Fibroblast of peridontal ligament (primary cell): Measurements from ENCODE around the gene AHRR.
"Not testable (repeated sequence)": the region's sequence is repeated elsewhere in the genome, so short reads cannot be mapped to it uniquely, and the experiment has no call there.

Experiments
- DNase-seq: peaks from one replicate; pipeline ENCODE4 v3.0.0-alpha.2; 2010; ENCODE audit errors: extremely low read depth

Gene AHRR

GRCh38 chr5:395921-396530 lies 74.5 kb downstream of the AHRR start:
- DNase-seq, result no peak

DNA sequence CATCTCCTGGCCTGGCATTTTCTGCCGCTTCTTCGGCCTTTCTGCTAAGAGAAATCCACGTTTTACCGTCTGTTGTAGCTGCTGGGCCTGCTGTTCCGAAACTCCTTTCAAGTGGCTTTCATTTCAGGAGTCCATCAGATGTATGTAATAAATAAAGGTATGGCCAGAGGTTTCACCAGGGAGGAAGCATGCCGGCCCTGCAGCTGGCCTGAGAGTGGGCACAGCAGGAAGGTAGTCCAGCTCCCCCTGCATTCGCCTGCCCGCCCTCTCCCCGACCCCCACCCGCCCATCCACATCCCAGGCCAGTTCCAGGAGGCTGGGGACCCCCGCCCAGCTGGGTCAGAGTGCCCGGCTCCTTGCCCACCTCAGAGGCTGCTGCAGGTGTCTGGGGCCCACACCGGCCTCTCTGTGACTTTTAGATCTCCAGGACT lies 75.0 kb downstream of the AHRR start:
- no peak for DNase-seq

DNA sequence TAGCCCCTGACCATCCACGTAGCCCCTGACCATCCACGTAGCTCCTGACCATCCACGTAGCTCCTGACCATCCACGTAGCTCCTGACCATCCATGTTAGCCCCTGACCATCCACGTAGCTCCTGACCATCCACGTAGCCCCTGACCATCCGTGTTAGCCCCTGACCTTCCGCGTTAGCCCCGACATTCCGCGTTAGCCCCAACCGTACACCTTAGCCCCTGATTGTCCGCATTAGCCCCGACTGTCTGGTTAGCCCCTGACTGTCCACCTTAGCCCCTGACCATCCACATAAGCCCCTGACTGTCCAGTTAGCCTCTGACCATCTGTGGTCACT lies 76.6 kb downstream of the AHRR start:
- not testable (repeated sequence) for DNase-seq

GRCh38 chr5:398475-399295 lies 77.2 kb downstream of the AHRR start:
- no peak for DNase-seq

DNA sequence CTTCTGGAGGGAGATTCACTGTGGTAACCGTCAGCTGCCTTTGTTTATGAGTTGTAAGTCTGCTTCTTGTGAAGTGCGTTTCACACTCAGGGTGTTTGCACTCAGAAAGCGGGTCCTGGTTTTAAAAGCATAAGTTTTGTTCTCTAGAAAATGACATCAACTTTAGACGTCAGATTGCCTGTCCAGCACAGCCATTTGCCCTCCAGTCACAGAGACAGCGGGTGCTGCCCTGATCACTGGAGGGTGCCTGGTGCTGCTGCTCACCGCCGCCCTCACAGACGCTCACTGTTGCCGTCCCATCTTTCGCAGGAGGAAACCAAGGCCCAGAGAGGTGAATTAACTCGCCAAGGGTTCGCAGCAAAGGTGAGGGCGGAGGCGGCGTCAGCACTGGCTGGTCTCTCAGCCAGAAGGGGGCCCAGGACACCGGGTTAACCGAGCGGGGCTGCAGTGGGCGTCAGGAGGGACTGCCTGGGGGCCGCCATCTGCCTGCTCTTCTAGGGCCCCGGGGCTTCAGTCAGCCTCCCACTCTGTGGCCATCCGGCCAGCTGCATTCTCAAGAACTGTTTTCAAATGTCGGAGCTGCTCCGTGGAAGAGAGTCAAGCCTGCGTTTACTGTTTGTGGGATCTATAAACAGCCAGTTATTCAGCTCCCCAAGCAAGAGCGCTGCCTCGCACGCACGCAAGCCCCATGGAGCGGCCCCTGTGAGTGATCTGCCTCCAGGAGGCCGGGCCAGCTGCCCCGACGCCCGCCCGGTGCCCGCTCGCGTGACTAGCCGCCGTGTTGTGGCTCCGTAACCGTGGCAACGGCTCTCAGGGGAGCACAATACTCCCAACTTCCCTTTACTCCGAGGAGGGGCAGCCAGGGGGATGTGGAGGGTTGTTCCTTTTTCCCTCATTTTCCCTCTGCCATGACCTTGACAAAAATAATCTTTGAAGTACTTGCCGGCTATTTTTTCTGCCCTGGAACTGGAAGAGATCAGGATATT lies 78.1 kb downstream of the AHRR start:
- DNase-seq, result peak; percentile 98

- DNase-seq, result peak; percentile 98
These were observed 79.0 kb downstream of the AHRR start for GRCh38 chr5:400282-401145.

GRCh38 chr5:401146-402034 lies 79.9 kb downstream of the AHRR start:
- no peak for DNase-seq

DNA sequence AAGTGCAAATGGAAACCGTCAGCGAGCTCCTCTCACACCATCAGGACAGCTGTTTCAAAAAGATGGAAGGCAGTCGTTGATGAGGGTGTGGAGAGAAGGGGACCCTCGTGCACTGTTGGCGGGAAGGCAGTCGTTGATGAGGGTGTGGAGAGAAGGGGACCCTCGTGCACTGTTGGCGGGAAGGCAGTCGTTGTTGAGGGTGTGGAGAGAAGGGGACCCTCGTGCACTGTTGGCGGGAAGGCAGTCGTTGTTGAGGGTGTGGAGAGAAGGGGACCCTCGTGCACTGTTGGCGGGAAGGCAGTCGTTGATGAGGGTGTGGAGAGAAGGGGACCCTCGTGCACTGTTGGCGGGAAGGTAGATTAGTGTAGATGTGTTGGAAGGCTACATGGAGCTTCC lies 80.7 kb downstream of the AHRR start:
- DNase-seq, result not testable (repeated sequence)

GRCh38 chr5:402615-403359 lies 81.3 kb downstream of the AHRR start:
- no peak for DNase-seq

DNA sequence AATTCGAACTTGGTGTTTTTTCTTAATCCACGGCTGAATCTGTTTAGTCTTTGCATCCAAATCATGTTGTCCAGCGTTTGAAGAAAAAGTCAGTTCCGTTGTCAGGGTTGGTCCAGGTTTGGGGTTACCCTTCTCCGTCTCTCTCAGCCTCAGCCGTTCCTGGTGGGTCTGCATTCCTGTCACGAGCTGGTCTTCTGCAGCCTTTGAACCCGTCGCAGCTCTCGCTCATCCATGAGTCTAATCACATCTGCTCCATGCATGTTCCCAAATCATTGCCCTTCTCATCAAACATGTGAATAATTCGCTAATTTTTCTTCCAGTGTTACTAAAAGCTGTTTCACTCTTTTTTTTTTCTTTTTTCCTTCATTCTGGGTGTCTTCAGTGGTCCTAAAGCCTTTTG lies 82.5 kb downstream of the AHRR start:
- DNase-seq, result no peak

GRCh38 chr5:404666-405241 lies 83.2 kb downstream of the AHRR start:
- no peak for DNase-seq

GRCh38 chr5:405421-405820 lies 83.9 kb downstream of the AHRR start:
- no peak for DNase-seq

GRCh38 chr5:406041-406440 lies 84.5 kb downstream of the AHRR start:
- DNase-seq, result no peak

GRCh38 chr5:407051-407450 lies 85.5 kb downstream of the AHRR start:
- DNase-seq, result no peak

GRCh38 chr5:407801-408268 lies 86.3 kb downstream of the AHRR start:
- no peak for DNase-seq

DNA sequence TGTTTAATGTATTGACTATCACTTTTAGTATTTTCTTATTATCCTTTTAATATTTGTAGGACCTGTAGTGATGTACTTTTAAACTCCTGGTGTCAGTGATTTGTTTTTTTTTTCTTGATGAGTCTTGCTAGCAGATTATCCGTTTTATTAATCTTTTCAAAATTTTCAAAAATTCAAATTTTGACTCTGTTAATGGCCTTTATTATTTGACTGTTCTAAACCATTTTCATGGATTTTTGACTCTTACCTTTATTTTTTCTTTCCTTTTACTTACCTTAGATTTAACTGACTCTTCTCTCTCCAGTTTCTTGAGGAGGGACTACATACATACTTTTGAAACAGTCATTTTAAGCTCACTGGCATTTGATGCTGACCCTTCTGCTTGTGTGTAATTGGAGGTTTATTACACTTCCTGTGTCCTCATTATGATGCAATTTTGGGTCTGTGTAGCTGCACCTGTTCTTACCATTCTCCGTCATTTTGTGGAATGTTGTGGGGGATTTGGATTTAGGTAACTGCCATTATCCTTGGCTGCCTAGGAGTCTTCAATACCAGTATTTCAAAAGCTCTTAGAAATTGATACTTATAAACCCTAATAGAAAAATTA lies 89.5 kb downstream of the AHRR start:
- no peak for DNase-seq

DNA sequence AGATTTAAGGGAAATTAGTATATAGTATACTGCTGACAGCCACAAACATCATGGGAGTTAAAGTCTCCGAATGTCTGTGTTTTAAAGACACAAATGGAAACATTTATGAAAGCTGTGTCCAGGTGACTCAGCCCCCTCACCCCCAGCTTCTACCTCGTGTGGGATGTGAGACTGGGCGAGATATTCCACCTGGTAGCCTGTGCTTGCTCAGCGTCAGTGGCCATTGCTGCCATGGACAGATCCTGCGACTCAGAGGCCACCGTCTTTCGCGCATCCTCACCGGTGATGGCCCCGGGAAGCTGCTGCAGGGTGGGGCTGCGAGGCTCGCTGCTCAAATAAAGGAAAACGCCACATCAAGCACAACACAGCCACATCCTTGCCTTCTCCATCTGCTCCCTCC lies 90.2 kb downstream of the AHRR start:
- DNase-seq, result no peak

DNA sequence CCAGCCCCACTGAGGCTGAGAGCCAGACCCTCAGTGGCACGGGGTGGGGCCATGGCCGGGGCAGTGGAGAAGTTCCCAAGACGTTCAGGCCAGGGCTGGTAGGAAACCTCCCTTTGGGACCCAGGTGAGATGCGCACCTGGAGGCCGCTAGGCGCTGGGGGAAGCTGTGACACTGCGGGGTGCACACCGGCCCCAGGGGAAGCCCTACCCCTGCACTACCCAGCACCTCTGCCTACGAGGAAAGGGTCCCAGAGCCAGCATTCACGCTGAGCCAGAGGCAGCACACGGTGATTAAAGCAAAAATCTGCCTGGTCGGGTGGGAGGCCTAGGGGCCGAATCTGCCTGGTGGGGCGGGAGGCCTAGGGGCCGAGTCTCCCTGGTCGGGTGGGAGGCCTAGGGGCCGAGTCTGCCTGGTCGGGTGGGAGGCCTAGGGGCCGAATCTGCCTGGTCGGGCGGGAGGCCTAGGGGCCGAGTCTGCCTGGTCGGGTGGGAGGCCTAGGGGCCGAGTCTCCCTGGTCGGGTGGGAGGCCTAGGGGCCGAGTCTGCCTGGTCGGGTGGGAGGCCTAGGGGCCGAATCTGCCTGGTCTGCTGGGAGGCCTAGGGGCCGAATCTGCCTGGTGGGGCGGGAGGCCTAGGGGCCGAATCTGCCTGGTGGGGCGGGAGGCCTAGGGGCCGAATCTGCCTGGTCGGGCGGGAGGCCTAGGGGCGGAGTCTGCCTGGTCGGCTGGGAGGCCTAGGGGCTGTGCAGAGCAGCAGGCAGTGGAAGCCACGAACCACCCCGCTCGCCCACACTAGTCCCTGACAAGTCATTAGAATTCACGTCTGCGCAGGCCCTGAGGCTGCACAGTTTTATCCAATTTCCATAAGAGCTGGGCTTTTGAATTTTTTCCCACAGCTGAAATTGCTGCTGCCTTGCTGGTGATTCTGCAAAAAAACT lies 93.7 kb downstream of the AHRR start:
- peak; percentile 62 for DNase-seq
